COR-L47 (cell line): ENCODE data around the gene DELE1.
A peak's percentile ranks its signal among the peaks of the same experiment; 100 is the strongest.

Source experiments
- DNase-seq: peaks from one replicate; lab custom pipeline; 2025; lab: John Stamatoyannopoulos, UW

Gene DELE1

DNA sequence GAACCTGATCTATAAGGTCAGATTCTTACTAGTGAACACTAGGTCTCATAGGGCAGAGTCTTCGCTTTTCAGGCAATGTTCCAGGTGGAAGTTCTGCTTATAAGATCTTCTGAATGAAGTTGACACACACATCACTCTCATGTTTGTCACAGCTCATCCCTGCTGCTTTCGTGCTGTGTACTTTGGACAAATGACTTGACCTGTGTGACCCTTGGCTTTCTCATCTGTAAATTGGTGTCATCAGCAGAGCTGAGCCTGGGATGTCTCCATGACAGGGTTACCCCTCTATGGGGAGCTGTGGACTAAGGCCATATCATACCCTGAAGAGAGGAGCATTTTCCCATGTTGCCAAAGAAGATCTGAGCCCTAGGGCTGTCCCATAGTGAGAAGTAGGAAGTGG is 2.8 kb downstream of the DELE1 start:
- no peak for DNase-seq

DNA sequence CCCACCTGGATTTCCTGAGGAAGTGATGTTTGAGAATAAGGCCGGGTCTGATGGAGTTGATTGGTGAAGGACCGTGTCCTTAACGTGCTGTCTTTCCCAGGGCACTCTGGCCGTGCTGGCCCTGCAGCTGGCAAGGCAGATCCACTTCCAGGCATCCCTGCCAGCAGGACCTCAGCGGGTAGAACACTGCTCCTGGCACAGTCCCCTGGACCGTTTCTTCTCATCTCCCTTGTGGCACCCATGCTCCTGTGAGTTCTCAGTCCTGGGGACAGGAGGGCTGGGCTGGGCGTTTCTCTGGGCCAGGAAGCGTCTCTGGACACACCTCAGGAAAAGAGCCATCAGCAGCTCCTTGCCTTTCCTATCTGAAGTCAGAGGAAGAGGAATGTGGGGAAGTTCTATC is 4.4 kb downstream of the DELE1 start:
- no peak for DNase-seq

DNA sequence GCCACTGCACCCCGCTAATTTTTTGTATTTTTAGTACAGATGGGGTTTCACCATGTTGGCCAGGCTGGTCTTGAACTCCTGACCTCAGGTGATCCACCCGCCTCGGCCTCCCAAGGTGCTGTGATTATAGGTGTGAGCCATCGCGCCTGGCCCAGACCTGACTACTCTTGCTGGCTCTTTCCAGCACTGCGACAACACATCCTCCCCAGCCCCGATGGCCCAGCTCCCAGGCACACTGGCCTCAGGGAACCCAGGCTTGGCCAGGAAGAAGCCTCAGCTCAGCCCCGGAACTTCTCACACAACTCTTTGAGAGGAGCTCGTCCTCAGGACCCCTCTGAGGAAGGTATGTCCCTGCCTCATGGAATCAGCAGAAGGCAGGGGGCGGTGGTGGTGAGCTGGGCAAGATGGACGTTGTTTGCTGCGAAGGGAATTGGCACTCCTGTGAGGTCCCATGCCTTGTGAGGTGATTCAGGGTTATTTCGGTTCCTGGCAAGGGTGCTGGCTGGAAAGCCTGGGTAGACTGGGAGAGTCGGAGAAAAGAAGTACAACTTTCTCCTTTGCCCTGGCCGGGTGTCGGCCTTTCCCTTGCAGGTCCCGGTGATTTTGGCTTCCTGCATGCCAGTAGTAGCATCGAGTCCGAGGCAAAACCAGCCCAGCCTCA is 5.9 kb downstream of the DELE1 start:
- no peak for DNase-seq

DNA sequence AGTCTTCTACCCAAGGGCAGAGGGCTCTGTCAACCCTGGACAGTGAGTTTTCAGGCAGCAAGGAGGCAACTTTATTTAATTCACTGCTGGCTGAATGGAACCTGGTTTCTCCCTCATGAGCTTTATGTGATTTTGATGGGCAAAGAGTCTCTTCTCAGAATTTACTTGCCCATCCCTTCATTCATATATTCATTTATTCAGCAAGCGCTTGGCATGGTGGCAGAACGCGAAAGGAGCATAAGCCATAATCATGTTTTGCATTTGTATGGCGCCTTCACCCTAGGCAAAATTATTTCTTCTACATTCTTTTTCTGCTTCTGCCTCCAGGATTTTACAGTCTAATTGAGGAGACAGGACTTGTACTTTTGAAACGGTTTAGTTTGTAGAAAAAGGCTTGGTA is 8.0 kb downstream of the DELE1 start:
- no peak for DNase-seq

DNA sequence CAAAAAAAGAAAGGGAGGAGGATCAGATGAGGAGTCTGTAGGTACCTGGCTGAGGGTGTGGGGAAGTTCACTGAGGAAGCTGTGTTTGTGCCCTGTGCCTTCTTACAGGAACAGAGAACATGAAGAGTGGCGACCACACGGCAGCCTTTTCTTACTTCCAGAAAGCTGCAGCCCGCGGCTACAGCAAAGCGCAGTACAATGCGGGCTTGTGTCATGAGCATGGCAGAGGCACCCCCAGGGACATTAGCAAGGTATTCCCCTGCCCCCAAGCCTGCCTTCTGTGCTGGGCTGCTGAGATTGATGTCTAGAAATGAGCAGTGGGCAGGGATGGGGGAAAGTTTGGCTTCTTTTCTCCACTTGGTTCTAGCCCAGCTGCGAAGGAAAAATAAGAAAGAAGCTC is 9.5 kb downstream of the DELE1 start:
- no peak for DNase-seq

DNA sequence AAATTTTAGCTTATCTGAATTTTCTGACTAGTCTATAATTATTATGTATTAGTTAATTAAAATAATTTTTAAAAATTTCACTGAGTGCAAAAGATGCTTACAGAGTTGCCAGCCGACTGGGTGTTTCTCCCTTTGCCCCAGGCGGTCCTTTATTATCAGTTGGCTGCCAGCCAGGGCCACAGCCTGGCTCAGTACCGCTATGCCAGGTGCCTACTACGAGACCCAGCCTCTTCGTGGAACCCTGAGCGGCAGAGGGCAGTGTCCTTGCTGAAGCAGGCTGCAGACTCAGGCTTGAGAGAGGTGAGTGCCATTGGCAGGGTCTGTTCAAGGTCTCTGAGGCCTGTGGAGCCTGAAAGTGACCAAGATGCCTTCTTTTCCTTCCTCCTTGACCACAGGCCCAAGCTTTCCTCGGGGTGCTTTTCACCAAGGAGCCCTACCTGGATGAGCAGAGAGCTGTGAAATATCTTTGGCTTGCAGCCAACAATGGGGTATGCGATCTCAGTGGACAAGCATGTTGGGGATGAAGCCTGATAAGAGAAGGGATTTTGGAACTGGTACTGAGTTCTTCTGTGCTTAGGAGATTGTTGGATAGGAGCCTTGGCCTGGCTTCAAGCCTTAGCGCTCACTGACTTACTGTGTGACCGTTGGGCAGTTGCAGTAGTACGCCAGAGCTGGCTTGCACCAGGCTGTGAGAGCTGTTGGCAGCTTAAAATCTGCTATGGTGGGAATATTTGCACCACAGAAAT is 10.6 kb downstream of the DELE1 start:
- DNase-seq, result peak; percentile 91

DNA sequence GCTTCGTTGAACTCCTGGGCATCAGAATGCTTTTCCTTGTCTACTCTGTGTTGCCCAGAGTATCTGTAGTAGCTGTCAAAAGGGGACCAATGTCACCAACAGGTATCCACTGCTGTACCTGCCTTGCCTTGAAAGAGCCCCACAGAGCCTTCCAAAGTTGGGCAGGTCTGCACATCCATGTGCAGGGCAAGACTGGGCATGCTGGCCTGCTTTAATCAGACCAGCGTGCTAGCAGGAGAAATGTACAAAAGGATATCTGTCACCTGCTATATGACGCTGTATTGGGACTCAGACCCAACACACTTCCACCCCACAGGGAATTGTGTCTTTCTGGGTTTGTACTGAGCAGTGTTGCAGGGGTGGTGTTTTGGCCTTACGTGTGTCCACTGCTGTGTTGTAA is 11.9 kb downstream of the DELE1 start:
- no peak for DNase-seq

DNA sequence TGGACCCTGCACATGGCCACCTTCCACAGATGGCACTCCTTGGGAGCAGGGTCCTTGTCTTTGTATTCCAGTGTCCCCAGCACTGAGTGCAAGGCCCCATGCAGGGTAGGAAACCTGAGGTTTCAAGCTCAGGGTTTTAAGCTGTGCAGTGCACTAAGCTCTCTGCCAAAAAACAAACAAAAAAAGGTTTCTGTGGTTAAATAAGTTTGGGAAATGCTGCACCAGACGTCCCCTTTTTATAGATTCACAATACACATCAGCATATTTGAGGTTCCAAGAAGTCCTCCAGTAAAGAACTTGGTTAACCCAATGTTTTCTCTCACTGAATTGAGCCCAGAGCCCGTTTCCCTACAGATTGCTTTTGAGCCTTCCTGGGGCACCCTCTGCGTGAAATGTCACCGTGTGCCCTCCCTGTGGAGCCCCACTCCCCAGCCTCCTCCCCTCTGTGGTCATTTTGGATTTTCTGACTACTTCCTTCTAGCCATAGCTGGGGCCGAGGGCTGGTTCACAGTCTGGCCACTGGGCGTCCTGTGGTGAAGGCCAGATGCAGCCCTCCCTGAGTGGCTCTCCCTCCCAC is 17.1 kb downstream of the DELE1 start:
- DNase-seq, result no peak

DNA sequence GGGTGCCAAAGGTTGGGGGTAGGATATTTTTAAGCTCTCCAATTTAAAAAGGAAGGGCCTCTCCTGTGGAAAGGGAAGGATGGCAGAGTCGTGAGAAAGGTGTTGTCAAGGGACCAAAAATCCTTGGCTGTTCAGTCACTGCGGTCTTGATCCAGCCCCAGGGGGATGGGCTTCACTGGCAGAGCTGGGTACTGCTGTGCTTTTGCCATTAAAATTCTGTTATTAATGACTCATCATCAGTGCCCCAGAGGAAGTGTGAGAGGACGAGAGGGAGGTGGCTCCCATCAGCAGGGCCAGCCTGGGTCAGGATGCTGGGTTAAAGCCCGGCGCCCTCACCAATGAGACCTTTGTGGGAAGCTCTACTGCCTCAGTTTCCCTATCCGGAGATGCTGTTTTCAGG is 17.6 kb downstream of the DELE1 start:
- DNase-seq, result no peak

DNA sequence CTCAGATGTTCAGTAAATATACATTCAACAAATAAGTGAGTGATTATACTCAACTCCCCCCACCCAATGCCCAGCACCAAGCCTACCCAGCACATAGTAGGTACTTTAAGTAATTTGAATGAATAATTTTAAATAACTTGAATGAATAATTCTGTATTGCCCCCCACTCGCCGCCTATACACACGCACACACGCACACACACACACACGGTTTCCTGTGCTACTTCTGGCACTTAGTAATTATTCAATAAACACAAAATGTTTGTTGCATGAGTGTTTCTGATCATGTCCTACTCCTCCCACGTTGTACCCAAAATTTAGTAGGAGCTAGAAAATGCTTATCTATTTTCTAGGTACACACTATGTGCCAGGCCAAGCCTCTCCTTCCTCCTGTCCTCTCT is 18.1 kb downstream of the DELE1 start:
- DNase-seq, result no peak

DNA sequence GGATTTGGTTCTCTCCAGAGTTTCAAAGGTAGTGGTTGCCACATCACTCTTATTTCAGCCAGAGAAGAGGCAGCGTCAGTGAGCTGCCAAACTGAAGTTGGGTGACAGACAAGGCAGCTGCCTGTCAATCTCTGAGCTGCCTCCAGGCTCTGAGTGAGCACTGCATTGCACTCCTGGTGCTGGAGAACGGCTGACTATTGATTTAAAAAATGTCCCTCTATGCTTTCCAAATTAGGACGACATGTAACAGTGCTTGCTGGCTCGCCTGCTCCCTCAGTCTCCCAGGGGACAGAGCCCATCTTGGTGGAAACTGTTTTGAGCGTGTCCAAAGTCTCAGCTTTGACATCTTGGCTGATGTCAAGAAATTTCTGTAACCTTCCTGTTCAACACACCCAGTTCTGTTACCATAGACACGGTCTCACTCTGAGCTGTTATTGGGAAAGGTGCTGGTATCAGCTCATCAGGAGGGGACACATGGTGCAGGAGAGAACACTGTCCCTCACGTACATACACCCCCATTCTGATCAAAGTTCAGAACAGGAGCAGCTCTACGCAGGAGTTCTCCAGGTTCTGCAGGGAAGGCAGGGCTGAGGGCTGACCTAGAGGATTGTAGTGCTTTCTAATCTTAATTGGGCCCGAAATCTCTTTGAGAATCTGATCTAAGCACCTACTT is 18.6 kb downstream of the DELE1 start:
- no peak for DNase-seq

DNA sequence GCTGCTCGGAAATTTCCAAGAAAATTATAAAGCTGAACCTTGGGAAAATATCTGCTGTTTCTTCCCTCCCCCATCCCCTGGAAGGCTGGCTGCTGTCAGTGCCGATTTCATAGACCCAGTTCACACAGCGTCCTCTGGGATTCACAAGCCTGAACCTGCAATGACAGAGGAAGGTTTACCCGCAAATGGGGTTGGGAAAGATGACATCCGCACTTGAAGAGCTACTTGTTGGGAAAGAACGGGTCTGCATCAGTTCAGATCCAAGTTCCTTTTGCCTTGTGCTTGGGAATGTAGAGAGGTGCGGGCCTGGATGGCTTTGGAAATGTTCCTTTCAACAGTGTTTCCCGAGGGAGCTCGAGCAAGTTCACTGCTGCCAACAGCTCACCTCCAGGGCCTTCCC is 20.4 kb downstream of the DELE1 start:
- no peak for DNase-seq

DNA sequence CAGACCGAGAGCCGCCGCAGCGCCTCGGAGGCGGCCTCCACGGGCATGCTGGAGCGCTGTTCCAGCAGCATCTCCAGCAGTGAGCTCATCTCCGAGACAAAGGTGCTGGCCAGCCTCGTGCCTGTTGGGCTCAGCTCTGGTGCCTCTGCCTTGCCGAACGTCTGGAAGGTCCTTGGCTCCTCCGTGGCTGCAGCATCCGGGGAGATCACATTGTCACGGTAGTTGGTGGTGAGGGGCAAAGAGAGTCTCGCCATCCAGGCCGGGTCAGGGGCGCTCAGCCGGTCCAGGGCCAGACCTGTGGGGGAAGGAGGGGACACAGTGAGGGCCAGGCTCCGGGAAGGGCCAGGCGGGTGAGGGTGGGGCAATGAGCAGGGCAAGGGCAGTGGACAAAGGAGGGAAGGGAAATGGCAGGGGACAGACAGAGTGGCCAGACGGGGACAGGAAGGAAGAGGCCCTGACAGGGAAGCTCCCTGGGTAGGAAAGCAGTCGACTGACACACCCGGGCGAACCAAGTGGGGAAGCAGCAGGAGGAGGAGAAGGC is 21.9 kb downstream of the DELE1 start:
- no peak for DNase-seq

DNA sequence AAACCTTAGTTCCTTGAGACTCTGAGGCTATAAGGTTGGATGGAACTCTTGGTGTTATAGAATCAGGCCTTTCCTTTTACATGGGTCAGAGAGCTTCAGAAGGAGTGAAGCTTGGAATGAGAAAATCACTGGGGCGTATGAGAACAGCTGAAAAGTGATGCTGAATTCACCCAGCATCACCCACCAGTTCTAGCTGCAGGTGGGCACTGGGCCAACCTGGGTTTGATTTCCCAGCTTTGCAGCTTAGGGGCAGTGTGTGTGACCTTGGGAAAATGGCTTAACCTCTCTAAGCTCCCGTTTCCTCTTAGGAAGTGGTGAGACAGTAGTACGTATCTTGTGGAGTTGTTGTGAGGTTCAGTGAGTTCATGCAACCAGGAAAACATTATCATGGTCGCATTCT is 23.6 kb downstream of the DELE1 start:
- no peak for DNase-seq

DNA sequence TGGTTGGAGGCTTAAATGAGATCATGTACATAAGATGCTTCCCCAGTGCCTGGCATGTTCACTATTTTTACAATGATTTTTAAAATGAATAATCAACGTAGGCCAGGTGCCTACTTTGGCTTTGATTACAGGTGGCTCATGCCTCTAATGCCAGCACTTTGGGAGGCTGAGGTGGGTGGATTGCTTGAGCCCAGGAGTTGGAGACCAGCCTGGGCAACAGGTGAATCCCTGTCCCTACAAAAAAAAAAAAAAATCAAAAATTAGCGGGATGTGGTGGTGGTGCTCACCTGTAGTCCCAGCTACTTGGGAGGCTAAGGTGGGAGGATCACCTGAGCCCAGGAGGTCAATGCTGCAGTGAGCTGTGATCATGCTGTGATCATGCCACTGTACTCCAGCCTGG is 25.1 kb downstream of the DELE1 start:
- no peak for DNase-seq

DNA sequence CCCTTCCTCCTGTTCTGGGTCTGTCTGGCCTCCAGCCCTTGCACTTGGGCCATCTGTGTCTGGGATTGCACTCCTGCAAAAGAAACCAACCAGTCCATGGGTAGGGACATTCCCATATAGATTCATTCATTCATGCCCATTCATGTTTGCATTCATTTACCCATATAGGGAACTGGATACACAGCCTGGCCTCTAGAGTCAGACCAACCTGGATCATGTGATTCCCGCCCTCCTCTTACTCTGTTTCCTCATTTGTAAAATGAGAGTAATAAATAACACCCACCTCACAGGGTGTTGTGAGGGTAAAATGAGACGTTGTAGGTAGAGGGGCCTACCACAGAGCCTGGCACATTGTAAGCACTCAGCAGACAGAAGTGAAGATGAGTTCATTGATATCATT is 25.8 kb downstream of the DELE1 start:
- no peak for DNase-seq

DNA sequence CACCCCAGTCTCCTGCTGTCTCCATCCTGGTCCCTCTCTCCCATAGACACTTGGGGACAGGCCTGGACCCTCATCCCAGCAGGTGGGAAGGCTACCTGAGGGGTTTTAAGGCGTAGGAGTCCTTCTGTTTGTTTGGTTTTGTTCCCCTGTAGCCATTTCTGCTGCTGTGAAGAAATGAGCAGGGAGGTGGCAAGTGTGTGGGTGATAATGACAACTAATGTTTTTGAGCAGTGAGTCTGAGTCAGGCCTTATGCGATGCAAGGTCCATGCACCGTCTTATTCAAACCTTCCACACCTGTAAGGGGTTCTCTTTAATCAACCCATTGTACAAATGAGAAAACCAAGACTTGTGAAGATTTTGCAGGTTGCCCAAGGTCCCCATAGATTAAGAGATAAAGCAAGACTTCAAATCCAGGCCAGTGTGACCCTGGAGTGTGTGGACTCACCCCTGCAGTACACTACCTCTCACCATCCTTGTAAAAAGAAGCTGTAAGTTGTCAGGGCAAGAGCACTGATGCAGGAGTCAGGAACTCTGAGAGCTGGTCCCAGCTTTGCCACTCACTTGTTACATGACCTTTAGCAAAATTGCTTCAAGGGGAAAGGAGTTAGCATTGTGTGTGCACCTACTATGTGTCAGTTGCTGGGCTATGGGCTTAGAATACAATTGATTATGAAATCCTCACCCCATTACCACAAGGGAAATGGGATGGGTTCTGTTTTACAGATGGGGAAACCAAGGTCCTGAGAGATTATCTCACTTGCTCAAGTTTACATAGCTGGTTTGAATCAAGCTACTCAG is 26.7 kb downstream of the DELE1 start:
- no peak for DNase-seq

DNA sequence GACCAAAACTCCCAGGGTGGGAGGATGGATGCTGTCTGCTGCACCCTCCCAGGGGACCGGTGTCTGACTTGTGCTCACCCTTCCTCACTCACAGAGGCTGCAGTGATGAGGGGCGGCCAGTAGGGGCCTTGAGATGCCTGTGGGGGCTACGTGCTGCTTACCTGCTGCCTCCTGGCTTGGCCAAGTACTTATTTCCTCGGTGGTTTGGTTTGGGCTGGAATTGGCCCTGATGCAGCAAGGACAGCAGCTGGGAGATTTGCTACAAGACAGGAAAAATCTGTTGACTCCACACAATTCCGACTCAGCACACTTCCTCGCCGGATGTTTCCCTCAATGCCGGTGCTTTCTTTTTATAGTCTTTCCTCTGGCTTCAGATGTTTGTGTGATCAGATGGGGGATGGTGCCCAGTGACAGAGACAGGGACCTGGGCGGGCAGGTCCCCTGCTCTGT is 27.7 kb downstream of the DELE1 start:
- peak; percentile 5 for DNase-seq

DNA sequence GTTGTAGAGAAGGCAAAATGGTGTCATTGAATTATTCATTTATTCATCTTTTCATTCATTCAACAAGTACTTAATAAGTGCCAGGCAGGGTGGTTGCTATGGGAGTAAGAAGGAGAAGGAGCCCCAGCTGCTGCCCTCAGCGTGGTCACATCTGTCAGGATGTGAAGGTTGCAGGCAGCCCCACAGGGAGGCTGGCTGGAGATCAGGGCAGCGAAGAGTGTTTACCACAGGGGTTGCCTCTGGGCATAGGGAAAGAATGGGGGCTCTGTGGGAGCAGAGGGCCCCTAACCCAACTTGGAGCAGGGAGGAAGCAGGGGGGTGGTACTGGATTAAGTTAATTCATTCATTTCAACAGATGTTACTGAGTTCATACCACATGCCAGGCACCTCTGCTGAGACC is 28.3 kb downstream of the DELE1 start:
- DNase-seq, result no peak

DNA sequence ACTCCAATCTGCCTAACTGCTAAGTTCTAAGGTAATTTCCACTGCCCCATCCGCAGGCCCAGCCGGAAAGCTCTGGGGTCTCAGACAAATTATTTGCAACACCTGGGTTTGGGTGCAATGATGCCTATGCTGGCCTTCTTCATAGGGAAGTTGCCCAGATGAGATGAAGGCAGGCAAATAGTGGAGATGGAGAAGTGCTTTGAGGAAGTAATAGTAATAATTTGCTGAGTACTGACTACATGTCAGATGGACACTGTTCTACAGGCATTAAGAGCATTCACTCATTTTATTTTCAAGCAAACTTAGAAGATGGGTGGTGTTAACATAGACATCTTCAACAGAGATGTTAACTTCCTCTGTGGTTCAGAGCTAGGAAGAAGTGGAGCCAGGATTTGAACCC is 30.5 kb downstream of the DELE1 start:
- no peak for DNase-seq

DNA sequence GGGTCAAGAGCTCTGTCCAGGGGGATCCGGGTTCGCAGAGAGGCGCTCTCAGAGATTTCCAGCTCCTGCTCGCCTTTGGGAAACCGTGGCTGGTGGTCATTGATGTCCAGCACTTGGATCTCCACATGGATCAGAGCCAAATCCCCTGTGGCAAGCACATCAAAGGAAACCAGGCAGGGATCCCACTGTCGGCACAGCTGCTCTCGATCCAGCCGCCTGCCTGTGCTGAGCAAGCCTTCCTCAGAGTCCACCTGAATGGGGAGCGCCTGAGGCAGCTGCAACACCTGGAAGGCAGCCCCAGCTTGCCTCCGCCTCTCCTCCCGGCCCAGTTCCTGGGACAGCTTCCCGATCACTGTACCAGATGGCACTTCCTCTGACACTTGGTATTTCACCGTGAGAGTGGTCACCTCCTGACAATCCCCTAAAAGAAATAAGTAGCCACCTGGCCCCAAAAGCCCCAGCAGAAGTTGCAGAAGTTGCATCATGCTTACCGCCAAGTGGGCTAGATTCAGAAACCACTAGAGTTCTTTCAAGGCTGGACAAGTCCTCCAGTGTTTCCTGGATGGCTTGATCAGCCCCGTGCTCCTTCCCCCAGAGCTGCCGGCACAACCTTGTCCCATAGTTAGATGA is 33.8 kb downstream of the DELE1 start:
- DNase-seq, result peak; percentile 29
